Activated CD8-positive, alpha-beta T cell treated with anti-CD3 and anti-CD28 coated beads for 36 hours (primary cell): ENCODE results near the gene TH. TPM values are rescaled to one million over a fixed set of nuclear protein-coding genes. Genes with fewer than 3 reads are reported as not detected.

ENCODE experiments used
- ATAC-seq: fragments of 200-7000 bp; cut with Tn5 transposase; one replicate; pipeline ENCODE4 v1.10.0; 2021; ENCODE audit warnings: mild to moderate bottlenecking, moderate library complexity
- CTCF ChIA-PET: fragments of 350-600 bp; sonication (Branson Sonifier 250); formaldehyde crosslinking; loops from one replicate; lab custom pipeline; 2021; ENCODE audit warnings: antibody characterized with exemption; lab: Charles Lee
- POLR2A ChIA-PET: fragments of 350-600 bp; sonication (Branson Sonifier 250); formaldehyde crosslinking; loops from one replicate; lab custom pipeline; 2021; ENCODE audit warnings: antibody characterized with exemption; lab: Charles Lee
- DNase-seq: peaks from one replicate; pipeline ENCODE4 v3.0.0-alpha.2; 2020
- H3K27ac Mint-ChIP-seq: one replicate; pipeline ENCODE4 v1.8.0; 2021; ENCODE audit warnings: mild to moderate bottlenecking, mixed read lengths
- H3K27me3 Mint-ChIP-seq: one replicate; pipeline ENCODE4 v1.8.0; 2021; ENCODE audit warnings: mixed read lengths
- H3K36me3 Mint-ChIP-seq: one replicate; pipeline ENCODE4 v1.8.0; 2021; ENCODE audit warnings: low read depth, mixed read lengths
- H3K4me1 Mint-ChIP-seq: one replicate; pipeline ENCODE4 v1.8.0; 2021; ENCODE audit warnings: low read depth, mixed read lengths
- H3K4me3 Mint-ChIP-seq: one replicate; pipeline ENCODE4 v1.8.0; 2021; ENCODE audit warnings: mild to moderate bottlenecking, moderate library complexity, mixed read lengths
- H3K9me3 Mint-ChIP-seq: one replicate; pipeline ENCODE4 v1.8.0; 2021; ENCODE audit warnings: mixed read lengths
- intact Hi-C: fragments of 100-400 bp; cut with micrococcal nuclease; formaldehyde crosslinking; loops from one replicate; pipeline ENCODE4 v1.10.0; 2022
- microRNA-seq: library from miRNA; unstranded; fragments of <30 nt; microRNA quantifications from one replicate; pipeline ENCODE4 v1.2.0, GENCODE V29; 2022; ENCODE audit warnings: borderline microRNAs expressed, borderline replicate concordance
- total RNA-seq, 2 experiments: library from RNA; stranded (reverse); gene quantifications; one replicate each; pipeline ENCODE4 v1.2.3, GENCODE V29; 2021
- TF ChIP-seq, protein P1 (sequence below): fragments of 200-600 bp; IDR thresholded peaks from one replicate; pipeline ENCODE4 v1.8.0; 2022; ENCODE audit warnings: antibody characterized with exemption, mild to moderate bottlenecking

Gene TH
- total RNA-seq, 2 experiments from 2014 or later: not detected

DNA sequence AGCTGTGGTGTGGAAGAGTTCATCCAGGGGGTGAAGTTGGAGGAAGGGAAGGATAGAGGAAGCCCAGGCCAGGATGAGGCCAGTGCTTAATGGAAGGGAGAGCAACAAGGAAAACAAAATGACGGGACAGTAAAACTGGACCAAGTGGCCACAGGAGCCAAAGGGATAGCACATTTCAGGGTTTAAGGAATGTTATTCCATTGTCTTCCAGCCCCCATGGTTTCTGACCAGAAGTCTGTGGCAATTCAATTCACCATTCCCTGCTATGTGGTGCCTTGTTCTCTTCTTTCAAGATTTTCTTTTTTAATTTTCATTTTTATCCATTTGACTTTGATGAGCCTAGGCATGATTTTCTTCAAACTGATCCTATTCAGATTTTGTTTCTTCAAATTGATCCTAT, 54.9 kb downstream of the TH start:
- Mint-ChIP-seq H3K4me1 (no peaks in the 10 kb centered on the region), H3K27ac (no peak overlapping the region), H3K4me3 (no peak overlapping the region), H3K27me3 (peaks cover 11% of the 10 kb centered on the region), H3K9me3 (no peaks in the 10 kb centered on the region), H3K36me3 (no peaks in the 10 kb centered on the region)
- ChIA-PET POLR2A (no interaction called here), CTCF (interaction anchor here (1.0 kb wide), 1 partner anchor 80 kb away, joined by 3 read pairs; no protein-coding TSS in a partner anchor)
- DNase-seq: no peak
- no peak for ATAC-seq
- TF ChIP-seq, protein P1, sequence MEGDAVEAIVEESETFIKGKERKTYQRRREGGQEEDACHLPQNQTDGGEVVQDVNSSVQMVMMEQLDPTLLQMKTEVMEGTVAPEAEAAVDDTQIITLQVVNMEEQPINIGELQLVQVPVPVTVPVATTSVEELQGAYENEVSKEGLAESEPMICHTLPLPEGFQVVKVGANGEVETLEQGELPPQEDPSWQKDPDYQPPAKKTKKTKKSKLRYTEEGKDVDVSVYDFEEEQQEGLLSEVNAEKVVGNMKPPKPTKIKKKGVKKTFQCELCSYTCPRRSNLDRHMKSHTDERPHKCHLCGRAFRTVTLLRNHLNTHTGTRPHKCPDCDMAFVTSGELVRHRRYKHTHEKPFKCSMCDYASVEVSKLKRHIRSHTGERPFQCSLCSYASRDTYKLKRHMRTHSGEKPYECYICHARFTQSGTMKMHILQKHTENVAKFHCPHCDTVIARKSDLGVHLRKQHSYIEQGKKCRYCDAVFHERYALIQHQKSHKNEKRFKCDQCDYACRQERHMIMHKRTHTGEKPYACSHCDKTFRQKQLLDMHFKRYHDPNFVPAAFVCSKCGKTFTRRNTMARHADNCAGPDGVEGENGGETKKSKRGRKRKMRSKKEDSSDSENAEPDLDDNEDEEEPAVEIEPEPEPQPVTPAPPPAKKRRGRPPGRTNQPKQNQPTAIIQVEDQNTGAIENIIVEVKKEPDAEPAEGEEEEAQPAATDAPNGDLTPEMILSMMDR: no peak
- intact Hi-C loops: no loop called here

DNA sequence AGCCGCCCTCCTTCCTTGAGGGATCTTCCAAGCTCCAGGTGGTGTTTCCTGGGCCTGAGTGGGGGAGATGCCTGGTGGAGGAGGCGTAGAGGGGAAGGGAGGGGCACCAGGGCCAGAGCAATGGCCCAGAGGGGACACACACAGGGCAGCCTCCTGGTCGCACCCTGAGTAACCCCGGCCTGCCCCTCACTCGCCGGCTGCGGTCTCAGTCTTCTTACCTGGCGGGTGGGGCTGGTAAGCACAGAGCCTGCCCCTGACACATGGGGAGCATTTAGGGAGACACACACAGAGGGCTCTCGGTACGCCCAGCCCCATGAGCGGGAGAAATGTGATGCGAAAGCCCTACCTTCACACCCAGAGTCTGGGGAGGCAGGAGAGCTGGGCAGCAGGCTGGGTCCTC, 56.3 kb downstream of the TH start:
- DNase-seq: no peak
- no peak overlapping the region for H3K4me3 Mint-ChIP-seq

DNA sequence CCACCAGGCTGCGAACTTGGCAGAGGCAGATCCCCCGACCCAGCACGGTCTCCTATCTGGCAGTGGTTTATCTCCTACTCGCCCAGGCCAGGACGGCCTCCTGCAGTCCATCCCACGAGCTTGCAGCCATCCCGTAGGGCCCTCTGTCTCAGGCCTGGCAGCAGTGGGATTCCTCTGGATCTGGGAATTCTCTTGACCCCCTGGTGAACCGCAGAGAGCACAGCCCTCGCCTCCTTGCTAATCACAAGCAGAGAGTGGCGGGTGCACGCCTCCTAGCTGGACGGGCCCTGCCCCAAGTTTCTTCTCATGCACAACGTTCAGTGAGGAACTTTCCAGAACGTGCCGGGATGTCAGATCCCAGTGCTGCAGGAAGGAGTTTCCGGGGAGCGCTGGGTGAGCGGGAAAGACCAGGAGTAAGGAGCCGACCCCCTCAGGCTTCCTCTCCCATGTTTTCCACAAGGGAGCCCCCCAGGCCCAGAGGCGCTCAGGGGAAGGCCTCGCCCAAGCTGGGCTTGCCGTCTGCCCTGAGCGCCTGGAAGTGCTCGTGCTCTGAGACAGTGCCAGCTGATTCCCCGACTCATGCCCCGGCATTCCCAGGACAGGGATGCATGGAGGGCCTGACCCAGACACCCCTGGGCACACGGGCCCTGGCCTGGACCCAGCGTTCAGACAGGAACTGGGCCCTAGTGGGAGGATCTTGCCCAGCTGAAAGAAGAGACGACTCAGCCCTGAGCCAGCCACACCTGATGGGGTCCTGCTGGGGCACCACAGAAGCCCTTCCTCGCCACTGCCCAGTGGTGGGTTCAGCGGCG, 57.0 kb downstream of the TH start:
- H3K27ac Mint-ChIP-seq: no peak overlapping the region
- POLR2A ChIA-PET: no interaction called here
- H3K4me3 Mint-ChIP-seq: no peak overlapping the region
- peaks cover 9% of the 10 kb centered on the region for H3K27me3 Mint-ChIP-seq
- intact Hi-C loops: no loop called here
- no peak for DNase-seq
- H3K4me1 Mint-ChIP-seq: no peaks in the 10 kb centered on the region
- ATAC-seq: no peak
- H3K36me3 Mint-ChIP-seq: no peaks in the 10 kb centered on the region
- no peaks in the 10 kb centered on the region for H3K9me3 Mint-ChIP-seq
- TF ChIP-seq, protein P1: no peak
- CTCF ChIA-PET: interaction anchor here (1.3 kb wide), 1 partner anchor 37 kb away, joined by 7 read pairs; no protein-coding TSS in a partner anchor

More for the DNA sequence above, 56.3 kb downstream of the TH start:
- Mint-ChIP-seq H3K36me3 (no peaks in the 10 kb centered on the region), H3K4me1 (no peaks in the 10 kb centered on the region), H3K9me3 (no peaks in the 10 kb centered on the region), H3K27ac (no peak overlapping the region), H3K27me3 (peaks cover 10% of the 10 kb centered on the region)
- intact Hi-C loops: no loop called here
- CTCF ChIA-PET: no interaction called here
- TF ChIP-seq, protein P1: no peak
- POLR2A ChIA-PET: no interaction called here
- ATAC-seq: no peak

Small RNA genes within 50 kb of the gene (microRNA-seq; reads per million reads assigned to microRNA genes)
- gene MIR4686 (not detected), gene MIR483 (18.2 reads per million, percentile 44 among the genes with 10 or more reads in this experiment)

Other genes starting within 250 kb of the TH start
- gene MRPL23, start 224.5 kb downstream of the TH start, total RNA-seq: 100 to 1,000 TPM; 134 to 145 TPM
- gene H19, start 174.0 kb downstream of the TH start, total RNA-seq: not detected
- 1 to 10 TPM; 8.1 to 8.2 TPM for gene IGF2, start 32.4 kb downstream of the TH start, total RNA-seq
- not detected for gene INS, start 10.6 kb downstream of the TH start, total RNA-seq
- 1 to 10 TPM; 2.7 to 3.4 TPM for gene ASCL2, start 98.8 kb upstream of the TH start, total RNA-seq
- gene C11orf21, start 130.1 kb upstream of the TH start, total RNA-seq: 1 to 10 TPM; 2.1 to 2.2 TPM
- gene TSPAN32, start 130.2 kb upstream of the TH start, total RNA-seq: 1 to 10 TPM; 3.1 to 4.9 TPM
- 100 to 1,000 TPM; 133 to 138 TPM for gene CD81, start 205.5 kb upstream of the TH start, total RNA-seq
- gene TSSC4, start 228.9 kb upstream of the TH start, total RNA-seq: 10 to 100 TPM; 36.2 to 38.9 TPM